GM12874 (cell line): ENCODE measurements around the gene FOXL3.

ENCODE experiments used
- CTCF ChIP-seq: IDR thresholded peaks from 2 replicates; pipeline ENCODE4 v1.5.1; 2011; ENCODE audit warnings: low read depth, mild to moderate bottlenecking, control low read depth, low read length, moderate library complexity; ENCODE audit not compliant: insufficient read depth

The FOXL3 gene

GRCh38 chr7:305410-306151 is 15.6 kb downstream of the FOXL3 start:
- no peak for TF ChIP-seq CTCF

- no peak for TF ChIP-seq CTCF
These were observed 18.0 kb downstream of the FOXL3 start for GRCh38 chr7:307970-308369.

- TF ChIP-seq CTCF: no peak
These were observed 19.7 kb downstream of the FOXL3 start for GRCh38 chr7:309586-310228.

- TF ChIP-seq CTCF: no peak
These were observed 21.2 kb downstream of the FOXL3 start for GRCh38 chr7:311131-311680.

- TF ChIP-seq CTCF: no peak
These were observed 21.8 kb downstream of the FOXL3 start for GRCh38 chr7:311796-312195.

- no peak for TF ChIP-seq CTCF
These were observed 22.5 kb downstream of the FOXL3 start for GRCh38 chr7:312424-312823.

- no peak for TF ChIP-seq CTCF
These were observed 24.9 kb downstream of the FOXL3 start for GRCh38 chr7:314853-315252.
